Measurements from ENCODE around the gene SYPL1.

Gene SYPL1

GRCh38 chr7:106050002-106050745 lies 61.9 kb downstream of the SYPL1 start:
- Histone ChIP-seq H3K27me3 (ENCODE audit: control insufficient read depth in 1 of 2, insufficient read depth in 2 of 2, low read length in 2 of 2) (no peaks in the 10 kb centered on the region), H3K4me1 (ENCODE audit: control insufficient read depth, insufficient read depth, low read length) (peaks cover 25% of the 10 kb centered on the region), H3K9me3 (ENCODE audit: control insufficient read depth in 2 of 2, low read length in 2 of 2) (no peaks in the 10 kb centered on the region), H3K9ac (ENCODE audit: low read length in 2 of 2) (peak overlapping the region in 1 of 2 donors; percentile 29), H3K27ac (ENCODE audit: low read length) (peak overlapping the region; percentile 55), H3K36me3 (ENCODE audit: control insufficient read depth in 2 of 2, insufficient read depth in 2 of 2, low read length in 2 of 2) (no peaks in the 10 kb centered on the region), H3K4me3 (ENCODE audit: low read length in 2 of 2) (no peak overlapping the region)

DNA sequence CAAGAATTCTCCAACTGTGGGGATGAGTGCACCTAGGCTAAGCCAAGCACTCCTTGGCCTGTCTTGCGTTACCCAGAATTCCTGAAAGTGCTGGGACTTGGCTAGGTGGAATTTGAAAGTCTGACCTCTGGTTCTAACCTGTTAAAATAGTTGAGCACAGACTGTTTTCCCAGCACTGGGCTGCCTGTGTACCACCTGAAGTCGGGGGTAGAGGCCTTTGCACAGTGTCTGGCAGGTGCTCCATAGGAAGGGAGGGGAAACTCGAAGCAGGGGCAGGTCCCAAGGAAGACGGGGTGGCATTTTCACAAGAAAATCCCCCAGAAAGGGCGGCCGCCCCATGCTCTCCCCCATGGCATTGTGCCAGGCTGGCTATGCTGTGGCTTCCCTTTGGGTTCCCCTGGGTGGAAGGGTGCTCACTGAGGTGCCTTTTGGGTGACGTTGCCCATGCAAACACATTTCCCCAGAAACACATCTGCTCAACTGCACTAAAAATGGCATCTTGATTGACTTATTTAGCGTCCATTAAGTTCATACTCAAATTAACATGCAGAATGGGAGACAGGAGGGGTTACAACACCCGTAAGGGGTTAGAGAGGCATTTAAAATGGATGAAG lies 62.9 kb downstream of the SYPL1 start:
- H3K36me3 ChIP-seq (ENCODE audit: control insufficient read depth in 2 of 2, insufficient read depth in 2 of 2, low read length in 2 of 2) = no peaks in the 10 kb centered on the region
- H3K9ac ChIP-seq (ENCODE audit: low read length in 2 of 2) = no peak overlapping the region
- H3K4me1 ChIP-seq (ENCODE audit: control insufficient read depth, insufficient read depth, low read length) = peaks cover 25% of the 10 kb centered on the region
- H3K4me3 ChIP-seq (ENCODE audit: low read length in 2 of 2) = no peak overlapping the region
- no peaks in the 10 kb centered on the region for H3K9me3 ChIP-seq (ENCODE audit: control insufficient read depth in 2 of 2, low read length in 2 of 2)
- no peak overlapping the region for H3K27ac ChIP-seq (ENCODE audit: low read length)
- H3K27me3 ChIP-seq (ENCODE audit: control insufficient read depth in 1 of 2, insufficient read depth in 2 of 2, low read length in 2 of 2) = no peaks in the 10 kb centered on the region

DNA sequence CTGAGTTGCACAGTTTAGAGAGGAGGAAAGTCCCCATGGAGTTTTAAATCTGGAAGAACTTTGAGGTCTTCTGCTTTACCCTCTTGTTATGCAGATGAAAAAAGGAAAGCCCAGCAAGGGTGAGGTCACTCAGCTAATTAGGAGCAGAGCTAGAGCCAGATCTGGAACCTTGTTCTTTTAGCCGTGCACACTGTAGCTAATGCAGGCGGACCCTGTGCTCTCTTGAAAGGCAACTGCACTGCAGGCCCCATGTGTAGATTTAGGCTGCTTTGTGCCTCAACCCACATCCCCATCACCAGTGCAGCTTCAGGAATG lies 63.4 kb downstream of the SYPL1 start:
- Histone ChIP-seq H3K9me3 (ENCODE audit: control insufficient read depth in 2 of 2, low read length in 2 of 2) (no peaks in the 10 kb centered on the region), H3K9ac (ENCODE audit: low read length in 2 of 2) (no peak overlapping the region), H3K36me3 (ENCODE audit: control insufficient read depth in 2 of 2, insufficient read depth in 2 of 2, low read length in 2 of 2) (no peaks in the 10 kb centered on the region), H3K27me3 (ENCODE audit: control insufficient read depth in 1 of 2, insufficient read depth in 2 of 2, low read length in 2 of 2) (no peaks in the 10 kb centered on the region), H3K4me3 (ENCODE audit: low read length in 2 of 2) (no peak overlapping the region), H3K4me1 (ENCODE audit: control insufficient read depth, insufficient read depth, low read length) (peaks cover 25% of the 10 kb centered on the region), H3K27ac (ENCODE audit: low read length) (no peak overlapping the region)

- Histone ChIP-seq H3K27ac (ENCODE audit: low read length) (no peak overlapping the region), H3K9me3 (ENCODE audit: control insufficient read depth in 2 of 2, low read length in 2 of 2) (no peaks in the 10 kb centered on the region), H3K9ac (ENCODE audit: low read length in 2 of 2) (no peak overlapping the region), H3K27me3 (ENCODE audit: control insufficient read depth in 1 of 2, insufficient read depth in 2 of 2, low read length in 2 of 2) (no peaks in the 10 kb centered on the region), H3K4me1 (ENCODE audit: control insufficient read depth, insufficient read depth, low read length) (peaks cover 25% of the 10 kb centered on the region), H3K4me3 (ENCODE audit: low read length in 2 of 2) (no peak overlapping the region), H3K36me3 (ENCODE audit: control insufficient read depth in 2 of 2, insufficient read depth in 2 of 2, low read length in 2 of 2) (no peaks in the 10 kb centered on the region)
Observed at GRCh38 chr7:106047818-106048705, 64.0 kb downstream of the SYPL1 start.

GRCh38 chr7:106047184-106047583 lies 64.9 kb downstream of the SYPL1 start:
- Histone ChIP-seq H3K27me3 (ENCODE audit: control insufficient read depth in 1 of 2, insufficient read depth in 2 of 2, low read length in 2 of 2) (no peaks in the 10 kb centered on the region), H3K9ac (ENCODE audit: low read length in 2 of 2) (no peak overlapping the region), H3K4me1 (ENCODE audit: control insufficient read depth, insufficient read depth, low read length) (peaks cover 33% of the 10 kb centered on the region), H3K9me3 (ENCODE audit: control insufficient read depth in 2 of 2, low read length in 2 of 2) (no peaks in the 10 kb centered on the region), H3K27ac (ENCODE audit: low read length) (no peak overlapping the region), H3K4me3 (ENCODE audit: low read length in 2 of 2) (no peak overlapping the region), H3K36me3 (ENCODE audit: control insufficient read depth in 2 of 2, insufficient read depth in 2 of 2, low read length in 2 of 2) (no peaks in the 10 kb centered on the region)

GRCh38 chr7:106045586-106045985 lies 66.5 kb downstream of the SYPL1 start:
- Histone ChIP-seq H3K36me3 (ENCODE audit: control insufficient read depth in 2 of 2, insufficient read depth in 2 of 2, low read length in 2 of 2) (no peaks in the 10 kb centered on the region), H3K9ac (ENCODE audit: low read length in 2 of 2) (no peak overlapping the region), H3K4me1 (ENCODE audit: control insufficient read depth, insufficient read depth, low read length) (peaks cover 32% of the 10 kb centered on the region), H3K4me3 (ENCODE audit: low read length in 2 of 2) (no peak overlapping the region), H3K27me3 (ENCODE audit: control insufficient read depth in 1 of 2, insufficient read depth in 2 of 2, low read length in 2 of 2) (no peaks in the 10 kb centered on the region), H3K27ac (ENCODE audit: low read length) (no peak overlapping the region), H3K9me3 (ENCODE audit: control insufficient read depth in 2 of 2, low read length in 2 of 2) (no peaks in the 10 kb centered on the region)

DNA sequence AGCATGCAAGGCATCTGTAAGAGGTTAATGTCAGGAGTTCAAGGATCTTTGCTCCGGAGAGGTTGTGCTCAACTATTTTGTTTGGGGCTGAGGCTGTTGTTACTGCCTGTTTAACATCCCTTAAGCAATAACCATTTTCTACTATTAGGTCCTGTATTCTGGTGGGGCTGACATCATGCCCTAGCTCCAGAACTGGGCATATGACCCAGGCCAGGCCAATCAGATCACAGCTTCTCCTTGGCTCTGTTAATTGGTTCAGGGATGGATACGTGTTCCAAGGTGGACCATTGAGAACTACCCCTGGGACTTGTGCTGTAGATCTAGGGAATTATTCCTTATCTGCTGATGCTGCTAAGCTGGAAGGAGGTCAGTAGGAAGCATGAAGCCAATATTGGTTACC lies 67.0 kb downstream of the SYPL1 start:
- H3K9me3 ChIP-seq (ENCODE audit: control insufficient read depth in 2 of 2, low read length in 2 of 2) = no peaks in the 10 kb centered on the region
- no peak overlapping the region for H3K27ac ChIP-seq (ENCODE audit: low read length)
- peaks cover 27% of the 10 kb centered on the region for H3K4me1 ChIP-seq (ENCODE audit: control insufficient read depth, insufficient read depth, low read length)
- H3K4me3 ChIP-seq (ENCODE audit: low read length in 2 of 2) = no peak overlapping the region
- no peaks in the 10 kb centered on the region for H3K36me3 ChIP-seq (ENCODE audit: control insufficient read depth in 2 of 2, insufficient read depth in 2 of 2, low read length in 2 of 2)
- no peaks in the 10 kb centered on the region for H3K27me3 ChIP-seq (ENCODE audit: control insufficient read depth in 1 of 2, insufficient read depth in 2 of 2, low read length in 2 of 2)
- no peak overlapping the region for H3K9ac ChIP-seq (ENCODE audit: low read length in 2 of 2)

GRCh38 chr7:106042196-106042611 lies 69.9 kb downstream of the SYPL1 start:
- Histone ChIP-seq H3K9ac (ENCODE audit: low read length in 2 of 2) (no peak overlapping the region), H3K27me3 (ENCODE audit: control insufficient read depth in 1 of 2, insufficient read depth in 2 of 2, low read length in 2 of 2) (no peaks in the 10 kb centered on the region), H3K4me1 (ENCODE audit: control insufficient read depth, insufficient read depth, low read length) (peaks cover 19% of the 10 kb centered on the region), H3K27ac (ENCODE audit: low read length) (no peak overlapping the region), H3K36me3 (ENCODE audit: control insufficient read depth in 2 of 2, insufficient read depth in 2 of 2, low read length in 2 of 2) (no peaks in the 10 kb centered on the region), H3K9me3 (ENCODE audit: control insufficient read depth in 2 of 2, low read length in 2 of 2) (no peaks in the 10 kb centered on the region), H3K4me3 (ENCODE audit: low read length in 2 of 2) (peak overlapping the region; percentile 35 to 40)

DNA sequence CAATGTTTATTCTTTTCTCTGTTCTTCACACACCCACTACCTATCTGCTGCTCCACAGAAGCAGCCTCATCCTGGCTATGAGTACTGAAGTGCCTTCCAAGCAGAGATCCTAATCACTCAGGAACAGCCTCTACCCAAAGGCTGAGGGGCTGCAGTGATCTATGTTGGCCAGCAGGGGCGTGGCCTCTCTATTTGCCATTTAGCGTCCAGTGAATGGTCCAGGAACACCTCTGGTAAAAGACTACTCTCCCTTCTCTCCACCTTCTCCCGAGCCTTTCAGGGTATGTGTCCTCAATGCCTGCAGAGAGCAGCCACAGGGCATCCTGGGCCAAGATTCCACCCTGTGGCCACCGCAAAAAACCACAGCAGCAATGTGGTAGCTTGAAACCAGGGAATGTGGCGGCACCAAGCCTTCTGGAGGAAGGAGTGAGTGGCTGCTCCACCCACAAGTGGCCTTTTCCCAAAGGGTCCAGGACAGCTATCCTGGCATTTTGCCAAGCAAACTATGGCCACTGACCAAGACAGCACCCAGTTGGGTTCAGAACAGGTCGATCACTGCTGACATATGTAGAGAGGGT lies 70.9 kb downstream of the SYPL1 start:
- H3K4me3 ChIP-seq (ENCODE audit: low read length in 2 of 2) = no peak overlapping the region

More for the DNA sequence above, 70.9 kb downstream of the SYPL1 start:
- Histone ChIP-seq H3K9ac (ENCODE audit: low read length in 2 of 2) (no peak overlapping the region), H3K9me3 (ENCODE audit: control insufficient read depth in 2 of 2, low read length in 2 of 2) (no peaks in the 10 kb centered on the region), H3K27ac (ENCODE audit: low read length) (no peak overlapping the region), H3K4me1 (ENCODE audit: control insufficient read depth, insufficient read depth, low read length) (peaks cover 19% of the 10 kb centered on the region), H3K27me3 (ENCODE audit: control insufficient read depth in 1 of 2, insufficient read depth in 2 of 2, low read length in 2 of 2) (no peaks in the 10 kb centered on the region), H3K36me3 (ENCODE audit: control insufficient read depth in 2 of 2, insufficient read depth in 2 of 2, low read length in 2 of 2) (no peaks in the 10 kb centered on the region)

Data from stomach smooth muscle (tissue), 2 donors.